Karpas-422 (cell line): Measurements from ENCODE around the gene RAPGEF4. TPM values are rescaled to one million over a fixed set of nuclear protein-coding genes. Genes with fewer than 3 reads are reported as not detected.

Experiments
- DNase-seq: peaks from one replicate; pipeline ENCODE4 v3.0.0-alpha.2; 2015
- H2AFZ ChIP-seq: fragments of 200-600 bp; sonication (generic); 2 replicates; pipeline ENCODE4 v1.6.1; 2014; ENCODE audit warnings: antibody characterized with exemption, low read length, mixed read lengths
- H3K27ac ChIP-seq: fragments of 200-600 bp; sonication (generic); 2 replicates; pipeline ENCODE4 v1.5.1; 2014; ENCODE audit warnings: mild to moderate bottlenecking, low read length, moderate library complexity
- H3K27me3 ChIP-seq: fragments of 200-600 bp; sonication (generic); 2 replicates; pipeline ENCODE4 v1.6.1; 2014; ENCODE audit warnings: low read length, mixed read lengths
- H3K36me3 ChIP-seq: fragments of 200-600 bp; sonication (generic); 2 replicates; pipeline ENCODE4 v1.6.1; 2014; ENCODE audit warnings: low read length, mixed read lengths; ENCODE audit not compliant: insufficient read depth
- H3K4me1 ChIP-seq: fragments of 200-600 bp; sonication (generic); 2 replicates; pipeline ENCODE4 v1.6.1; 2014; ENCODE audit warnings: mild to moderate bottlenecking, low read length, mixed read lengths
- H3K4me2 ChIP-seq: fragments of 200-600 bp; sonication (generic); 2 replicates; pipeline ENCODE4 v1.6.1; 2014; ENCODE audit warnings: low read length, low read depth, mild to moderate bottlenecking; ENCODE audit not compliant: poor library complexity, severe bottlenecking
- H3K4me3 ChIP-seq: fragments of 200-600 bp; sonication (generic); 2 replicates; pipeline ENCODE4 v1.5.1; 2014; ENCODE audit warnings: mild to moderate bottlenecking, antibody characterized with exemption, low read length, mixed read lengths
- H3K79me2 ChIP-seq: fragments of 200-600 bp; sonication (generic); 2 replicates; pipeline ENCODE4 v1.6.1; 2014; ENCODE audit warnings: mild to moderate bottlenecking, low read length, mixed read lengths
- H3K9ac ChIP-seq: fragments of 200-600 bp; sonication (generic); 2 replicates; pipeline ENCODE4 v1.6.0; 2014; ENCODE audit warnings: low read length
- H3K9me2 ChIP-seq: fragments of 200-600 bp; sonication (generic), shearing (Covaris generic); replicated peaks from 2 replicates; pipeline ENCODE4 v1.6.0; 2014; ENCODE audit warnings: mild to moderate bottlenecking, low read length, moderate library complexity; ENCODE audit not compliant: insufficient read depth
- H3K9me3 ChIP-seq: fragments of 300-700, 200-600 bp; sonication (generic); 2 replicates; pipeline ENCODE4 v1.6.1; 2014; ENCODE audit warnings: low read length, mixed read lengths
- H4K20me1 ChIP-seq: fragments of 200-600 bp; sonication (generic); 2 replicates; pipeline ENCODE4 v1.6.1; 2014; ENCODE audit warnings: mild to moderate bottlenecking, antibody characterized with exemption, low read length, low read depth; ENCODE audit not compliant: insufficient read depth
- total RNA-seq: library from RNA; depleted of rRNA; stranded (reverse); fragments of >200 nt; shearing (Covaris generic); gene quantifications from 2 replicates; pipeline ENCODE4 v1.2.3, GENCODE V29; 2014; ENCODE audit warnings: low replicate concordance

Gene RAPGEF4
- total RNA-seq, 1 experiment from 2014 or later = 0.97 TPM

DNA sequence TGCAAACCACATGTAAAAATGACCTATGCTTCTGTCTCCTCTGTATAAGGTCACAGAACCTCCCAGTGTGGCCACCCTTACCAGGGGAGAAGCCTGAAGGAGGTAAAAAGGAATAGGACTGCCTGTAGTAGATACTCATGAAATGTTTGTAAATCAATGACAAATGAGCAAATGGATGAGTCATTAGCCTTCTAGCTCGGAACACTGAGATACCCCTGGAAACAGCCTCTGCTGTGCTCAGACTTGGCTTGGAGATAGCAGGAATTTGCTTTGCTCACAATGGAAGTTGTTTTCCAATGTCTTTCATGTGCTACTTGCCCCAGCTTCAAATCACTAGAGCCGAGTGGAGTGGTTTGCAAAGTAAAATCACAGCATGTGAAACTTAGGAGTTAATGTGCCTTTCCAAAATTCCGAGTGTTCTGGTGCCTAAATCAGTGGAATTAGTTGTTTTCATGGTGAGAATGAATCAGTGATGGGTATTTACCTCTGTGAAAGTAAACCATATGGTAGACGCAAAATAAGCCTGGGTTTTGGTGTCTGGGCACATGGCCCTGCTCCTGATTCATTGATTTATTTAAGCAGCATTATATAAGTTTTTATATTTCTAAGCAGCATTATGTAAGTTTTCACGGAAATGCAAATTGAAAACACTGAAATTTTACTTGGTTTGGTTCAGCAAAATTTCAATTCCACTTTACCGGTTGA, 186.0 kb downstream of the RAPGEF4 start:
- Histone ChIP-seq H3K4me1 (no peaks in the 10 kb centered on the region), H3K4me2 (no peak overlapping the region), H3K9ac (no peak overlapping the region), H3K36me3 (no peaks in the 10 kb centered on the region), H4K20me1 (no peaks in the 10 kb centered on the region), H3K79me2 (no peaks in the 10 kb centered on the region), H3K27me3 (no peaks in the 10 kb centered on the region), H3K9me3 (no peaks in the 10 kb centered on the region), H2AFZ (no peak overlapping the region), H3K4me3 (no peak overlapping the region), H3K9me2 (no peaks in the 10 kb centered on the region), H3K27ac (no peak overlapping the region)
- no peak for DNase-seq

DNA sequence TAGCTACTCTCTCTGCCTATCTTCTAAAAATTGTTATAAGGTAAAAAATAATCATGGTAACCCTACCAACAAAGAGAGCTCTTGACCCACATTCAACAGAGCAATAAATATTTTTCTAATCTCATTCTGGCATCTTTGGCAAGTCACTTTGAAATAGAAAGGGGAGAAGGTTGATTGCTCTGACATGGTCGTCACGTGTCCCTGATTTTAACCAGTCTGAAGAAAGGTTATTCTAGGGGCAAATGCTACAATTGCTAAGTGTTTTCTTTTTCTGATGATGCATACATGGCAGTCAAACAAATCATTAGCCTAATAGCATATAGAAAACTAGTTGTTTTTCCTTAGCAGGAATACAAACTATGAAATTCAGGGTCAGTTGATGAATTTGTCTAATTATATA, 186.7 kb downstream of the RAPGEF4 start:
- no peak for DNase-seq
- Histone ChIP-seq H3K27me3 (no peaks in the 10 kb centered on the region), H3K36me3 (no peaks in the 10 kb centered on the region), H2AFZ (no peak overlapping the region), H3K4me1 (no peaks in the 10 kb centered on the region), H3K9ac (no peak overlapping the region), H3K79me2 (no peaks in the 10 kb centered on the region), H3K4me3 (no peak overlapping the region), H4K20me1 (no peaks in the 10 kb centered on the region), H3K9me2 (no peaks in the 10 kb centered on the region), H3K27ac (no peak overlapping the region), H3K9me3 (no peaks in the 10 kb centered on the region), H3K4me2 (no peak overlapping the region)

DNA sequence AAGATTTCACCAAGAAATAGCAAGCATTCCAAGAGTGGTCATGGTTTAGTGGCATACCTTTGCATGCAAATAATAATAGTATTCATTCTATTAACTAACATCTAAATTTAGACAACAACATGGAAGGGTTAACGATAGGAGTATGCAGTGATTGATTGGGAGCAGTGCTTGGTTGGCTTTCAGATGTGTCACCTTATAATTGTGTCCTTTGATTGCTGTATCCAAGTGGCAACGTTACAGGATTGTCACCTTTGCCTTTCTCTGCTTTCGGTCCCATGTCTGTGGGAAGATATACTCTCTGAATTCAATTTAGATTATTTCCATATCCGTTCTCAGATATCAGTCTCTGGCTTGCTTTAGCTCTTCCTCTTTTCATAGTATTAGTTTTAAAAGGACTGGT, 187.2 kb downstream of the RAPGEF4 start:
- DNase-seq = no peak
- no peaks in the 10 kb centered on the region for H3K27me3 ChIP-seq
- H3K79me2 ChIP-seq = no peaks in the 10 kb centered on the region
- no peak overlapping the region for H3K27ac ChIP-seq
- no peak overlapping the region for H2AFZ ChIP-seq
- H3K9me3 ChIP-seq = no peaks in the 10 kb centered on the region
- H3K4me3 ChIP-seq = no peak overlapping the region
- no peaks in the 10 kb centered on the region for H4K20me1 ChIP-seq
- H3K9ac ChIP-seq = no peak overlapping the region
- H3K4me1 ChIP-seq = no peaks in the 10 kb centered on the region
- no peak overlapping the region for H3K4me2 ChIP-seq
- H3K36me3 ChIP-seq = no peaks in the 10 kb centered on the region
- H3K9me2 ChIP-seq = no peaks in the 10 kb centered on the region

DNA sequence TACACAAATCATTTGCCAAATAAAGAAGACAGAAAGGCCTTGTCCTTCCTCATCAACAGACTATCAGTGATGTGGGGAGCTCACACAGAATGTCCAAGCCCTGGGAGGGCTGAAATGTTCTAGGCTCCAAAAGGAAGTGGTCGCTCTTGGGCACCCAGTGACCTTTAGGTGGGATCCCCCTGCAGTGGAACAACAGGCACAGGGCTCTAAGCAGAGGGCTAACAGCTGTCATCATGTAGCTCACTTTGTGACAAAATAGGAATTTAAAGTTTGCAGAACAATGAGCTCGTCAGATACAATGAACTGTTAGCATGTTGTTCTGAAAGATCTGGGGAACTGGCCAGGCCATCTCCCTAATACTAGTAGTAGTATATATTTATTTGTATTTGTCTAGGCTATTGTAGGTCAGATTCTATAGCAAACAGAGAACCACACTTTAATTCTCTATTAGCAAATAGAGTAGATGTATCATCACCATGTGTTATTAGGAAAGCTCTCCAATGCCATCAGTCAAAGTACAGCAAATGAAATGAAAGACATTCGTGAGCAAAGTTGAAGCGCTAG, 188.5 kb downstream of the RAPGEF4 start:
- Histone ChIP-seq H3K4me3 (no peak overlapping the region), H3K4me2 (no peak overlapping the region), H3K9me2 (no peaks in the 10 kb centered on the region), H3K9ac (no peak overlapping the region), H3K79me2 (no peaks in the 10 kb centered on the region), H3K27me3 (no peaks in the 10 kb centered on the region), H3K4me1 (no peaks in the 10 kb centered on the region), H2AFZ (no peak overlapping the region), H3K27ac (no peak overlapping the region), H3K36me3 (no peaks in the 10 kb centered on the region), H3K9me3 (no peaks in the 10 kb centered on the region), H4K20me1 (no peaks in the 10 kb centered on the region)
- no peak for DNase-seq

DNA sequence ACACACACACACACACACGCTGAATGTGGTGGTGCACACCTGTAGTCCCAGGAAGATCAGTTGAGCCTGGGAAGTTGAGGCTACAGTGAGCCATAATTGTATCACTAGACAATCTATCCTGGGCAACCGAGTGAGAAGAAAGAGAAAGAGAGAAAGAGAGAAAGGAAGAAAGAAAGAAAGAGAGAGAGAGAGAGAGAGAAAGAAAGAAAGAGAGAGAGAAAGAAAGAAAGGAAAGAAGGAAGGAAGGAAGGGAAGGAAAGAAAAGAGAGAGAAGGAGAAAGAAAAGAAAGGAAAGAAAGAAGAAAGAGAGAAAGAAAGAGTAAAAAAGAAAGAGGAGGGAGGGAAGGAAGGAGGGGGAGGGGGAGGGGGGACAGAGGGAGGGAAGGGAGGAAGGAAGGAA, 190.0 kb downstream of the RAPGEF4 start:
- H3K4me2 ChIP-seq = no peak overlapping the region
- no peak overlapping the region for H3K27ac ChIP-seq
- H4K20me1 ChIP-seq = no peaks in the 10 kb centered on the region
- H3K36me3 ChIP-seq = no peaks in the 10 kb centered on the region
- no peaks in the 10 kb centered on the region for H3K9me2 ChIP-seq
- no peak overlapping the region for H3K9ac ChIP-seq
- H3K4me1 ChIP-seq = no peaks in the 10 kb centered on the region
- H3K9me3 ChIP-seq = no peaks in the 10 kb centered on the region
- H3K79me2 ChIP-seq = no peaks in the 10 kb centered on the region
- H2AFZ ChIP-seq = no peak overlapping the region
- no peaks in the 10 kb centered on the region for H3K27me3 ChIP-seq
- DNase-seq = no peak
- no peak overlapping the region for H3K4me3 ChIP-seq

DNA sequence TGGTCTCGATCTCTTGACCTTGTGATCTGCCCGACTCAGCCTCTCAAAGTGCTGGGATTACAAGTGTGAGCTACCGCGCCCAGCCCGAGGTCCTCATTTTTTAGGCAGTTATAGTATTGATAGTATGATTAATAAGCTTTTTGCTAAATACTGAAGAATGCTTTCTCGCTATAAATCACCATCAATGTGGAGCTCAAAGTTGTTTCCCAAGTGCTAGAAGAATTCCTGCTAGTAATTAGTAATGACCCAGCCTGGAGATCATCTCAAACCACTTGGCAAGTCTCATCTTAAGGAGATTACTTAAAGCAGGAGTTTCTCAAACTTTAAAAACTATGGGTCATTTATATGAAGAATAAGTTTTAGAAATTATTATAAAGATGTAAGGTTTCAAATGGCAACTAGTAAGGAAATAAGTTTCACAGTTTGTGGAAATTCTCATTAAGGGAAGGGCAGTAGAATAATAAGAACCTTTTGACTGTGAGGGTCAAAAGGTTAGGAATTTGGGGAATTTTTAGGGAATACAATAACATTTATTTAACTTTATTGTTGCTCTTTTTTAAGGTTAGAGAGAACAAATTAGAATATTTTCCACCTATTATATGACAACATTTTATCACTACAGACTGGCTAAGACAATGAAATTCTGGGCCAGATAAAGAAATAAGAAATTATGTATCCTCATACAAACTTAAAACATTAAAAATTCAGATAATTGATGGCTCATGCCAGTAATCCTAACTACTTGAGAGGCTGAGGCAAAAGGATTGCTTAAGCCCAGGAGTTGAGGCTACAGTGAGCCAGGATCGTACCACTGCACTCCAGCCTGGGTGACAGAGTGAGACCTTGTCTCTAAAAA, 191.4 kb downstream of the RAPGEF4 start:
- no peaks in the 10 kb centered on the region for H3K9me2 ChIP-seq
- no peak overlapping the region for H2AFZ ChIP-seq
- H3K9ac ChIP-seq = no peak overlapping the region
- no peaks in the 10 kb centered on the region for H3K4me1 ChIP-seq
- no peak overlapping the region for H3K27ac ChIP-seq
- no peak overlapping the region for H3K4me2 ChIP-seq
- H3K4me3 ChIP-seq = no peak overlapping the region
- no peaks in the 10 kb centered on the region for H4K20me1 ChIP-seq
- H3K36me3 ChIP-seq = no peaks in the 10 kb centered on the region
- H3K9me3 ChIP-seq = no peaks in the 10 kb centered on the region
- H3K27me3 ChIP-seq = no peaks in the 10 kb centered on the region
- DNase-seq = no peak
- no peaks in the 10 kb centered on the region for H3K79me2 ChIP-seq

DNA sequence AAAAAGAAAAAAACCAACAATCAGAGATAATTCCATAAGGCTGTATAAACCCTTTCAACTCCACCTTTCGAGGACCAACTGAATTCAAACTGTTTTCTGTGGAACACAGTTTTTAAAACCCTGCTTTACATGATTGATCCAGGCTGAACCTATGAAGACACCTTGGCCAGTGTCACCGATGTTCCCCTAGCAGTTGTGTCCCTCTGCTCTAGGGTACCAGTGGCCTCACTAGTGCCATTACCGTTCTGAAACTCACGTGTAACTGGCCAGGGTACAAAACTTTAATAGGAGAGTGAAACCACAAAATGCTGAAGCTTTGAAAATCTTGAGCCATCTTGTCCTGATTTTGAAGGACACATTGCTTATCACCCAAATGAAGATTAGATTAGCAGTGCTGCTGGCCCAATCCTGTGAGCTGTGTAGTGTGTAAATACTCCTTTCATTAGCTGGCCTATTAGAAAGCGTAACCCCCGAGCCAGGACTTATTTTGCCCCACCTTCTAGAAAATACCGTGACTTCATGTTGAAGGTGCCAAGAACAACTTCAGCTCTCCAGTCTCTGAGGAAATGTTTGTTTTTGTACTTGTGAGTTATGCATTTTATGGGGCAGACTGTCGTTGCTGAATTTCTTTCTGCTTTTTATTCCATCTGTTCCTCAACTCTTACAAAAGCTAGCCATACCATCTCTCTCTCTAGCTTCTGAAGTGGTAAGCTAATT, 192.2 kb downstream of the RAPGEF4 start:
- Histone ChIP-seq H3K9ac (no peak overlapping the region), H3K9me3 (no peaks in the 10 kb centered on the region), H3K9me2 (no peaks in the 10 kb centered on the region), H3K79me2 (no peaks in the 10 kb centered on the region), H3K4me2 (no peak overlapping the region), H3K27me3 (no peaks in the 10 kb centered on the region), H3K27ac (no peak overlapping the region), H2AFZ (no peak overlapping the region), H3K4me3 (no peak overlapping the region), H3K36me3 (no peaks in the 10 kb centered on the region), H4K20me1 (no peaks in the 10 kb centered on the region), H3K4me1 (no peaks in the 10 kb centered on the region)
- no peak for DNase-seq

DNA sequence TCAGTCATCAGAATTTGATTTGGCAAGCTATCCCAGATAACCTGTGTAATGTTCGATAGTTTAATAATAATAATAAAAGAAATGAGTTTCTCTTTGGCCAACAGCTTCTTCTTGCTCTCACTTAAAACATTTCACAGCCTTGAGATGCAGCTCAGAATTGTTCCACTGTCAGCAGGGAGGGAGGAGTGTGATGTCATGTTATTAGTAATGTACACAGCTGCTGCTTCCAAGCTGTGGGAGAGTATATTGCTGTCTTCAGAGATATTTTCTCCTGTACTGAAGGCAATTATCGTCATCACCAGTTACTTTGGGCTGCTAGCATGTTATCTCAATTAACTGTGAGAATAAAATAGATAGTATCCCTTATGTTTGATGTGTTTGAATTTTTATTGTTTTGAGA, 193.1 kb downstream of the RAPGEF4 start:
- H3K36me3 ChIP-seq = no peaks in the 10 kb centered on the region
- no peaks in the 10 kb centered on the region for H4K20me1 ChIP-seq
- H3K9me3 ChIP-seq = no peaks in the 10 kb centered on the region
- H3K27ac ChIP-seq = no peak overlapping the region
- no peaks in the 10 kb centered on the region for H3K4me1 ChIP-seq
- H3K4me2 ChIP-seq = no peak overlapping the region
- H3K4me3 ChIP-seq = no peak overlapping the region
- no peak for DNase-seq
- no peaks in the 10 kb centered on the region for H3K9me2 ChIP-seq
- H3K9ac ChIP-seq = no peak overlapping the region
- no peak overlapping the region for H2AFZ ChIP-seq
- no peaks in the 10 kb centered on the region for H3K79me2 ChIP-seq
- no peaks in the 10 kb centered on the region for H3K27me3 ChIP-seq
